ENCODE data around the gene SYT3.
A peak's percentile ranks its signal among the peaks of the same experiment; 100 is the strongest.

Gene SYT3

DNA sequence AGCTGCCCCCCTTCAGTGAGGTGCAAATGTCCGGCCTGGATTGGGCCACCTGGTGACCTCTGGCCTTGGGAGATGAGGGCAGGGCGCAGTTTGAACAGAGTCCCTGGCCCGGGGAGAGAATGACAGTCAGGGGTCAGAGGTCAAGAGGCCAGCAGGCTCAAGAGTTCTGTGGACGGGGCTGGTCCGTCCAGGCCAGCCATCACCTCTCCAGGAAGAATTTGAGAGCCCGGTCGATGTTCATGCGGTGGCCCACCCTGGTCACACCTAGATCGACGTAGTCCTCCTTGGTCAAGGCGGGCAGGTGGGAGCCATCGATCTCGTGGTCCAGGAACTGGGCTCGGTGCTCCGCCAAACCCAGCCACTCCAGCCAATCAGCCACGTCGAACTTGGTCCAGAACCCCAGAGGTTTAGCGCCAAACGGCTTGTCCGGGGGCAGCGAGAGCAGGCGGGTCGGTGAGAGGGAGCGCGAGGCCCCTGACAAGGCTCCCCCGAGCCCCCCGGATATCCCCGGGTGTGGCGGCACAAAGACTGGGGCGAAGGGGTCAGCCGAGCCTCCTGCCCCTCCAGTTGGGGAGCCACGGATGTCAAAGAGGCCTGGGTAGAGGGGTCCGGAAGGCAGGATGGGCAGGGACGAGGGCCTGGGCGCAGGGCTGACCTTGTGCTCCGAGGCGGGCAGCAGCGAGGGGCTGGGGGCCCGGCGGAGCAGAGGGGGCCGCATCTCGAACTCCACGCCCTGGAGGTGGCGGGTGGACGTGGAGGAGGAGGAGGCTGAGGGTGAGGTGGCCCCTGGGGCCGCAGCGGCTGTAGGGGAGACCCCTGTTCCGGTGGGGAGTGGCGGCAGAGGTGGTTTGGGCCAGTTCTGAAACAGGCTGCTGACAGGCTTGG lies 22.3 kb upstream of the SYT3 start:
- no peak for DNase-seq

GRCh38 chr19:50661023-50661422 lies 21.3 kb upstream of the SYT3 start:
- DNase-seq: no peak

DNA sequence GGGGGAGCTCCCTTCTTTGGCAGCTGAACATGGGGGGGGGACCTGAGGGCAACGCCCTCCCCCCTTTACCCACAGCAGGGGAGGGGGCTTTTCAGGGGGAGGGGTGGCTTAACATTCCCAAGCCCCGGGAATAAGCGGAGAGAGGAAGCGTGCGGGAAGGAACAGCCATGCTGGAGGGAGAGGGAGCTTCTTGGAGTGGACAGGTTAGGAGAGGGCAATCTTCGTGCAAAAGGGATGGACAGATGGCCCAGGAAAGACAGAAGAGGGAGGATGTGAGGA lies 20.3 kb upstream of the SYT3 start:
- DNase-seq: no peak

GRCh38 chr19:50659318-50660087 lies 19.8 kb upstream of the SYT3 start:
- DNase-seq: no peak

- peak; percentile 45 for DNase-seq
Measured at GRCh38 chr19:50658441-50659317, 19.0 kb upstream of the SYT3 start.

- DNase-seq: peak; percentile 90
Measured at GRCh38 chr19:50657712-50658440, 18.2 kb upstream of the SYT3 start.

DNA sequence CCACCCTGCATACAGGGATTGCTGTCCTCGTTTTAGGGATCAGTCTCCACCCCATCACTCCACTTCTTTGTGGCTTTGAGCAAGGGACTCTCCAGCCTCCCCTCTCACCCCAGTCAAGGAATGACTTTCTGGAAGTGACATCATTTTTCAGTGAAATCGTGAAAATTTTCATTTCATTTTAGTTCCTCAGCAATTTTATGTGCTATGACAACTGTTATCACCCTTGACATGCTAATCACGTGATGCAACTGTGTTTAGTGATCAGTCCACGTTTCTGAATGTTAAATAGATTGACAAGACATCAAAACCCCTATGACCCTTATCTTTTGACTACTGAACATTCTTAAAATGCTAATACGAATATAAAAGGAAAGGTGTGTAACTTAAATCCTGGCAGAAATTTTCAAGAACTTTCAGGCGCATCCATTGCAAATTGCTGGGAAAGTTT lies 17.6 kb upstream of the SYT3 start:
- DNase-seq: no peak

DNA sequence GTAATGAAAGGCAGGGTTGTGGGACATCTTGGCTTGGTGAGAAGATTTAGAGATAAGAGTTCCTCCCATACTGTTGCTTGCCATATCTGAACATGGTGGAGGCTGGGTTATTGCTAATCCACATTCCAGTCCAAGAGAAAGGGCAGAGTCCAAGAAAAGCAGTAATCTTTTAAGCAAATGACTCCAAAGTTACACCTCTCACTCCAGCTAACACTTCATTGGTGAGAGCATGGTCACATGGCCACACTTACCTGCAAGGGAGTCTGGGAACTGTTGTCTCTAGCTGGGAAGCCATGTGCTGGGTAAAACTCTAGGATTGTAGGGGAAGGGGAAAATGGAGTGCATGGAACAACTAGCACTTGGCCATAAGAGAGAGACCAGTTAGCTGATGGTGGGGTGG lies 15.2 kb upstream of the SYT3 start:
- no peak for DNase-seq

DNA sequence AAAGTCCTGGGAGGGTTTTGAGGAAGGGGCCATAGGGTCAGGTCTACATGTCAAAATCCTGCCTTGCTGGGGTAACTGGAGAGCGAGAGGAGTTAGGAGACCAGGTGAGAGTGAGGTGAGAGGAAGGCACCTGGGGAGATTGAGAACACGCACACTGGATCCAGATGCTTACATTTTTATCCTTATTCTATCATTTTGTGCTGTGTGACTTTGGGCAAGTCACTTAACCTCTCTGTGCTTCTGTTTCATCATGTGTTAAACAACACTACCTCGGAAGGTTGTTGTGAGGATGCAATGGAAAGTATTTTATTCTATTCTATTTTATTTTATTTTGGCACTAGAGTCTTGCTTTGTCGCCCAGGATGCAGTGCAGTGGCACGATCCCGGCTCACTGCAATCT lies 13.0 kb upstream of the SYT3 start:
- DNase-seq: no peak

GRCh38 chr19:50651174-50651573 lies 11.5 kb upstream of the SYT3 start:
- DNase-seq: no peak

DNA sequence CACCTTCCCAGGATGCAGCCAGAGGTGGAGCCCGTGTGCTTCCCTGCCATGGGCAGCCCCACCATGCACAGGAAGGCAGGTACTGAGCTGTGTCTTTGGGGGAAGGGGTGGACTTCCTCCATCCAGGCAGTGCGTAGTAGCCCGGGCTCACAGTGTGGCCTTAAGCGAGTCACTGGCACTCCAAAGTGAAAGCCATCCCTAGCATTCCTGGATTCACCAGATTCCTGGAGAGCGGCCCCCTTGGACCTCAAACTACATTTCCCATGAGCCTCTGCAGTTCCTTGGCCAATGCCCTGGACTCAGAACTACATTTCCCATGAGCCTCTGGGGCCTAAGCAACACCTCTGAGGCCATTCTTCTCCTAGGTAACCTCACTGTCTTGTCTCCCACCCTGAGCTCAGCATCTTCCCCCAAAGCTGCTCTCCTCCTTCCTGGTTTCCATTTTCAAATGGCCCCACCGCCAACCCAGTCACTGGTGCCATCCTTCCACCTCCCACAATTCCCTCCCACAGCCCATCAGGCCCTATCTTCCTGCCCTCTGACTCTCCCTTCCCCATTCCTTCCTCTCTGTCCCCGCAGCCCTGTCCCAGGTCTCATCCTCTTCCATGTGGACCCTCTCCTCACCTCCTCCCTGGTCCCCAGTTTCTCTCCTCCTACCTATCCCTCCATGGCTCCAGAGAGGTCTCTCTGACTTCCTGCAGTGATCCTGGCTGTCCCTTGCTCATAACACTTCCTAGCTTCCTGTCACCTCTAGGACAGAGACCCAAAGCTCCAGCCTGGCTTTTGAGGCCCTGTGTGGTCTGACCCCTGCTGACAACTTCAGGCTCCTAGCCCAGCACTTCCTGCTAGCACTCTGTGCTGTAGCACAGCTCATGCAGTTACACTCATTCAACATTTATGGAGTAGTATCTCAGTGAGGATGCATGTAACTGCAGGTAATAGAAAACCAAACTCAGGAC lies 10.0 kb upstream of the SYT3 start, which contains the start of gene C19orf81:
TSS of gene C19orf81 (plus strand) at position 13 of the 959 bp plus-strand sequence. CDS start at position 13, 0 bp downstream.
- DNase-seq: no peak

DNA sequence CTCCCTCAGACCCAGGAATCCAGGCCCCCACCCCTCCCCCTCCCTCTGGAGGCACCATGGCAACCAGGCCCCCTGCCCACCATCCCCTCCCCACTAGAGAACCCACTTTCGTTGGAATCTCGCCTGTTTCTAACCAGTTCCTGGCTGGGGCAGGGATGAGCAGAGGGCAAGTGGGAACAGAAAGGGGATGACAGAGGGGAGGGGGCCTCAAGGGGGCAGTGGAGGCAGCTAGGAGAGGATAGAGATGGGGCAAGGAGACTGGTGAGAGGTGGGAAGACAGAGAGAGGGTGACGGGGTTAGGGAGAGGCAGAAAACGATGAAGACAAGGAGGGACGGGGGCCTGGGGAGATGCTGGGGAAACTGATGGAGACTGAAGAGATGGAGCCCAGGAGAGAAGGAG lies 9.0 kb upstream of the SYT3 start:
- DNase-seq: no peak

- DNase-seq: no peak
Measured at GRCh38 chr19:50647879-50648615, 8.4 kb upstream of the SYT3 start.

- no peak for DNase-seq
Measured at GRCh38 chr19:50646074-50646807, 6.6 kb upstream of the SYT3 start.

GRCh38 chr19:50645107-50645506 lies 5.4 kb upstream of the SYT3 start:
- no peak for DNase-seq

GRCh38 chr19:50644315-50644915 lies 4.7 kb upstream of the SYT3 start:
- DNase-seq: no peak

DNA sequence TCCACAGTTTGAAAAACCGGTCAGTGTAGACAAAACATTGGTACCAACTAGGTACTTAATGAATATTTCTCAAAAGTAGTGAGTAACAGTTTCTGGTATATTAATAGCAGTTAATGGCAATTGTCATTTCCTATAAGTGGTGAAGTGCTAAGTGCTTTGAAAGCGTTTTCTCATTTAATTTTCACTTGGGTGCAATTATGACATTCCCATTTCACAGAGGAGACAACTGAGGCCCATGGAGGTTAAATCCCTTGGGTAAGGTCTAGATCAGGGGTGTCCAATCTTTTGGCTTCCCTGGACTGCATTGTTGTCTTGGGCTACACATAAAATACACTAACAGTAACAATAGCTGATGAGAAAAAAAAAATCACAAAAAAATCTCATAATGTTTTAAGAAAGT lies 687 bp upstream of the SYT3 start:
- DNase-seq: no peak

GRCh38 chr19:50638600-50638999 lies 1.1 kb downstream of the SYT3 start:
- DNase-seq: no peak

GRCh38 chr19:50636317-50637085 lies 3.2 kb downstream of the SYT3 start:
- no peak for DNase-seq
